Progenitor cell of endocrine pancreas (in vitro differentiated cells): Measurements from ENCODE around the gene SPEF1. TPM values are rescaled to one million over a fixed set of nuclear protein-coding genes. Genes with fewer than 3 reads are reported as not detected.

Source experiments
- DNase-seq: peaks from one replicate; pipeline ENCODE4 v3.0.0; 2021; ENCODE audit warnings: low spot score; ENCODE audit not compliant: unreplicated experiment
- H3K27ac Mint-ChIP-seq: 2 replicates; pipeline ENCODE4 v1.8.0; 2021; ENCODE audit warnings: mild to moderate bottlenecking, moderate library complexity, mixed read lengths
- H3K27me3 Mint-ChIP-seq: 2 replicates; pipeline ENCODE4 v1.8.0; 2021; ENCODE audit warnings: mixed read lengths
- H3K36me3 Mint-ChIP-seq: 2 replicates; pipeline ENCODE4 v1.8.0; 2022; ENCODE audit warnings: mixed read lengths; ENCODE audit not compliant: insufficient read depth
- H3K4me1 Mint-ChIP-seq: 2 replicates; pipeline ENCODE4 v1.8.0; 2021; ENCODE audit warnings: low read depth, mixed read lengths
- H3K4me3 Mint-ChIP-seq: 2 replicates; pipeline ENCODE4 v1.8.0; 2021; ENCODE audit warnings: low read depth, mild to moderate bottlenecking, moderate library complexity, mixed read lengths
- H3K9me3 Mint-ChIP-seq: 2 replicates; pipeline ENCODE4 v1.8.0; 2021; ENCODE audit warnings: low read depth, mixed read lengths
- total RNA-seq: library from RNA; stranded (reverse); gene quantifications from 2 replicates; pipeline ENCODE4 v1.2.1, GENCODE V29; 2021
- TF ChIP-seq, protein P1 (sequence below): fragments of 200-600 bp; sonication (generic); IDR thresholded peaks from one replicate; pipeline ENCODE4 v1.5.0; 2021; ENCODE audit warnings: antibody characterized with exemption, mild to moderate bottlenecking; ENCODE audit not compliant: unreplicated experiment

SPEF1 gene
- total RNA-seq, 1 donor from 2014 or later, result 1.9 TPM

- peaks cover 78% of the 10 kb centered on the region for H3K27me3 Mint-ChIP-seq
- no peak for DNase-seq
- no peaks in the 10 kb centered on the region for H3K36me3 Mint-ChIP-seq
- peaks cover 1% of the 10 kb centered on the region for H3K4me1 Mint-ChIP-seq
- TF ChIP-seq, protein P1, sequence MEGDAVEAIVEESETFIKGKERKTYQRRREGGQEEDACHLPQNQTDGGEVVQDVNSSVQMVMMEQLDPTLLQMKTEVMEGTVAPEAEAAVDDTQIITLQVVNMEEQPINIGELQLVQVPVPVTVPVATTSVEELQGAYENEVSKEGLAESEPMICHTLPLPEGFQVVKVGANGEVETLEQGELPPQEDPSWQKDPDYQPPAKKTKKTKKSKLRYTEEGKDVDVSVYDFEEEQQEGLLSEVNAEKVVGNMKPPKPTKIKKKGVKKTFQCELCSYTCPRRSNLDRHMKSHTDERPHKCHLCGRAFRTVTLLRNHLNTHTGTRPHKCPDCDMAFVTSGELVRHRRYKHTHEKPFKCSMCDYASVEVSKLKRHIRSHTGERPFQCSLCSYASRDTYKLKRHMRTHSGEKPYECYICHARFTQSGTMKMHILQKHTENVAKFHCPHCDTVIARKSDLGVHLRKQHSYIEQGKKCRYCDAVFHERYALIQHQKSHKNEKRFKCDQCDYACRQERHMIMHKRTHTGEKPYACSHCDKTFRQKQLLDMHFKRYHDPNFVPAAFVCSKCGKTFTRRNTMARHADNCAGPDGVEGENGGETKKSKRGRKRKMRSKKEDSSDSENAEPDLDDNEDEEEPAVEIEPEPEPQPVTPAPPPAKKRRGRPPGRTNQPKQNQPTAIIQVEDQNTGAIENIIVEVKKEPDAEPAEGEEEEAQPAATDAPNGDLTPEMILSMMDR, result no peak
- H3K9me3 Mint-ChIP-seq, result no peaks in the 10 kb centered on the region
- H3K4me3 Mint-ChIP-seq, result no peak overlapping the region
- no peak overlapping the region for H3K27ac Mint-ChIP-seq
Observed at GRCh38 chr20:3748073-3748472, 33.2 kb downstream of the SPEF1 start.

- H3K4me3 Mint-ChIP-seq, result no peak overlapping the region
- TF ChIP-seq, protein P1, result no peak
- H3K36me3 Mint-ChIP-seq, result no peaks in the 10 kb centered on the region
- H3K27ac Mint-ChIP-seq, result peak overlapping the region; percentile 12
- H3K27me3 Mint-ChIP-seq, result peaks cover 75% of the 10 kb centered on the region
- DNase-seq, result no peak
- H3K9me3 Mint-ChIP-seq, result no peaks in the 10 kb centered on the region
- H3K4me1 Mint-ChIP-seq, result peaks cover under 1% of the 10 kb centered on the region
Observed at GRCh38 chr20:3747471-3747870, 33.8 kb downstream of the SPEF1 start.

GRCh38 chr20:3745686-3746173 is 35.5 kb downstream of the SPEF1 start:
- TF ChIP-seq, protein P1, result no peak
- Mint-ChIP-seq H3K27me3 (peaks cover 65% of the 10 kb centered on the region), H3K9me3 (no peaks in the 10 kb centered on the region), H3K4me3 (no peak overlapping the region), H3K27ac (no peak overlapping the region), H3K4me1 (no peaks in the 10 kb centered on the region), H3K36me3 (no peaks in the 10 kb centered on the region)
- DNase-seq, result no peak

GRCh38 chr20:3744806-3745685 is 36.2 kb downstream of the SPEF1 start:
- Mint-ChIP-seq H3K36me3 (no peaks in the 10 kb centered on the region), H3K27ac (no peak overlapping the region), H3K9me3 (no peaks in the 10 kb centered on the region), H3K4me1 (peaks cover 2% of the 10 kb centered on the region), H3K4me3 (peak overlapping the region; percentile 48), H3K27me3 (peaks cover 63% of the 10 kb centered on the region)
- no peak for DNase-seq
- TF ChIP-seq, protein P1, result no peak

- peaks cover 2% of the 10 kb centered on the region for H3K4me1 Mint-ChIP-seq
- DNase-seq, result no peak
- TF ChIP-seq, protein P1, result no peak
- H3K36me3 Mint-ChIP-seq, result no peaks in the 10 kb centered on the region
- no peak overlapping the region for H3K4me3 Mint-ChIP-seq
- no peaks in the 10 kb centered on the region for H3K9me3 Mint-ChIP-seq
- peaks cover 60% of the 10 kb centered on the region for H3K27me3 Mint-ChIP-seq
- H3K27ac Mint-ChIP-seq, result no peak overlapping the region
Observed at GRCh38 chr20:3744037-3744436, 37.2 kb downstream of the SPEF1 start.
